ENCODE results near the gene TMEM123. TPM values are rescaled to one million over a fixed set of nuclear protein-coding genes. Genes with fewer than 3 reads are reported as not detected.

TMEM123 gene
- total RNA-seq, 1 donor from 2014 or later = 156 TPM

DNA sequence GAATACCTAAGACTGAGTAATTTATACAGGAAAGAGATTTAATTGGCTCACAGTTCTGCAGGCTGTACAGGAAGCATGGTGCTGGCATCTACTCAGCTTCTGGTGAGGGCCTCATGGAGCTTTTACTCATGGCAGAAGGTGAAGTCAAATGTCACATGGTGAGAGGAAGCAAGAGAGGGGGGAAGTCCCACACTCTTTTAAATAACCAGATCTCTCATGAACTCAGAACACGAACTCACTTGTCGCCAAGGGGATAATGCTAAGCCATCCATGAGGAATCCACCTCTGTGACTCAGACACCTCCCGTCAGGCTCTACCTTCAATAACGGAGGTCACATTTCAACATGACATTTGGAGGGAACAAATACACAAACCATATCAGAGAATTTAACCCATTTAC, 63.3 kb downstream of the TMEM123 start:
- no peak for TF ChIP-seq POLR2AphosphoS5 (IDR thresholded peaks at IDR 0.05; ENCODE audit: insufficient read depth in 1 of 2, low read depth in 1 of 2)
- no peak for TF ChIP-seq POLR2A (IDR thresholded peaks at IDR 0.05)
- TF ChIP-seq, protein P1, sequence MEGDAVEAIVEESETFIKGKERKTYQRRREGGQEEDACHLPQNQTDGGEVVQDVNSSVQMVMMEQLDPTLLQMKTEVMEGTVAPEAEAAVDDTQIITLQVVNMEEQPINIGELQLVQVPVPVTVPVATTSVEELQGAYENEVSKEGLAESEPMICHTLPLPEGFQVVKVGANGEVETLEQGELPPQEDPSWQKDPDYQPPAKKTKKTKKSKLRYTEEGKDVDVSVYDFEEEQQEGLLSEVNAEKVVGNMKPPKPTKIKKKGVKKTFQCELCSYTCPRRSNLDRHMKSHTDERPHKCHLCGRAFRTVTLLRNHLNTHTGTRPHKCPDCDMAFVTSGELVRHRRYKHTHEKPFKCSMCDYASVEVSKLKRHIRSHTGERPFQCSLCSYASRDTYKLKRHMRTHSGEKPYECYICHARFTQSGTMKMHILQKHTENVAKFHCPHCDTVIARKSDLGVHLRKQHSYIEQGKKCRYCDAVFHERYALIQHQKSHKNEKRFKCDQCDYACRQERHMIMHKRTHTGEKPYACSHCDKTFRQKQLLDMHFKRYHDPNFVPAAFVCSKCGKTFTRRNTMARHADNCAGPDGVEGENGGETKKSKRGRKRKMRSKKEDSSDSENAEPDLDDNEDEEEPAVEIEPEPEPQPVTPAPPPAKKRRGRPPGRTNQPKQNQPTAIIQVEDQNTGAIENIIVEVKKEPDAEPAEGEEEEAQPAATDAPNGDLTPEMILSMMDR (IDR thresholded peaks at IDR 0.05) = no peak
- no peaks in the 10 kb centered on the region for H3K27me3 ChIP-seq
- no peak overlapping the region for H3K27ac ChIP-seq
- H3K9me3 ChIP-seq = no peaks in the 10 kb centered on the region
- intact Hi-C loops (cut with DNase I) = no loop called here
- H3K36me3 ChIP-seq = peaks cover 0 to 24% of the 10 kb centered on the region in 2 donors
- H3K4me3 ChIP-seq = no peak overlapping the region
- no peaks in the 10 kb centered on the region for H3K4me1 ChIP-seq
- DNase-seq (ENCODE audit: extremely low spot score in 2 of 2) = no peak

DNA sequence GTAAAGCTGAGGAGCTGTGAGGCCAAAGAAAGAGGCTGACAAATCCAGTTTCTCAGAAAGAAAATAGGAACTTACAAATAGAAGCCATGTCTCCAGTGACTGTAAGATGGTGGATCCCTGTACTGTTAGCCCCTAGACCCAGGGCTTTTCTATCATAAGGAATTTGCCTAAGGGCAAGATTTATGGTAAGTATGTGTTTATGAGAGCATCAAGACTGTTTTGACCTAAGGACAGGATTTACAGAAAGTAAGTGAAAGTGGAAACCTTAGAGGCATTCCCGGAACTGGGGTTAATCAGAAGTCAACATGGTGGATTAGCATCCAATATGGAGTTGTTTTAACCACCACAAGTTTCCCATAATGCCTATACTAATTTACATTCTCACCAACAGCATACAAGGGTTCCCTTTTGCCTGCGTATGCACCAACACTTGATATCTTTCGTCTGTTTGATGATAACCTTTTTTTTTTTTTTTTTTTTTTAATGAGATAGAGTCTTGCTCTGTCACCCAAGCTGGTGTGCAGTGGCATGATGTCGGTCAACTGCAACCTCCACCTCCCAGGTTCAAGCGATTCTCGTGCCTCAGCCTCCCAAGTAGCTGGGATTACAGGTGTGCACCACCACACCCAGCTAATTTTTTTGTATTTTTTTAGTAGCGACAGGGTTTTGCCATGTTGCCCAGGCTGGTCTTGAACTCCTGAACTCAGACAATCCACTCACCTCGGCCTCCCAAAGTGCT, 65.4 kb downstream of the TMEM123 start:
- Histone ChIP-seq H3K4me1 (no peaks in the 10 kb centered on the region), H3K27me3 (no peaks in the 10 kb centered on the region), H3K36me3 (peaks cover 0 to 23% of the 10 kb centered on the region in 2 donors), H3K4me3 (no peak overlapping the region), H3K27ac (no peak overlapping the region), H3K9me3 (no peaks in the 10 kb centered on the region)
- TF ChIP-seq POLR2AphosphoS5 (IDR thresholded peaks at IDR 0.05; ENCODE audit: insufficient read depth in 1 of 2, low read depth in 1 of 2) = no peak
- no peak for TF ChIP-seq POLR2A (IDR thresholded peaks at IDR 0.05)
- TF ChIP-seq, protein P1 (IDR thresholded peaks at IDR 0.05) = no peak
- intact Hi-C loops (cut with DNase I) = no loop called here
- no peak for DNase-seq (ENCODE audit: extremely low spot score in 2 of 2)

DNA sequence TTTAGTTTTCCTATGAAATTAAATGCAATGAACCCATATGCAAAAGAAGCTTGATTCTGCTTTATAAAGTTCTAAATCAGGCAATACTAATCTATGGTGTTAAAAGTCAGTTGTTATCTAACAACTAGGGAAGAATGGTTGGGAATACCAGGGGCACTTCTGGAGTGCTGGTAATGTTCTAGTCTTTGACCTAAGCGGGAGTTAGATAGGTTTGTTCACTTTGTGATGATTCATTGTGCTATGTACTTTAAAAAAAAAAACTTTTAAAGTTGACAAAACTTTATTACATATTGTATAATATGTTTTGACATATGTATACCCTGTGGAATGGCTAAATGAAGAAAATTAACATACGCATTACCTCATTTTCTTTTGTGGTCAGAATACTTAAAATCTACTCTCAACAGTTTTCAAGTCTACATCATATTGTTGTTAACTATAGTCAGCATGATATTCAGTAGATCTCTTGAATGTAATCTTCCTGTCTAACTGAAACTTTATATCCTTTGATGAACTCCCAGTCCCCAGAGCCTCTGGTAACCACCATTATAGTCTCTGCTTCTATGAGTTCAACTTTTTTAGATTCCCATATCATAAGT, 66.3 kb downstream of the TMEM123 start:
- peaks cover 0 to 19% of the 10 kb centered on the region in 2 donors for H3K36me3 ChIP-seq

DNA sequence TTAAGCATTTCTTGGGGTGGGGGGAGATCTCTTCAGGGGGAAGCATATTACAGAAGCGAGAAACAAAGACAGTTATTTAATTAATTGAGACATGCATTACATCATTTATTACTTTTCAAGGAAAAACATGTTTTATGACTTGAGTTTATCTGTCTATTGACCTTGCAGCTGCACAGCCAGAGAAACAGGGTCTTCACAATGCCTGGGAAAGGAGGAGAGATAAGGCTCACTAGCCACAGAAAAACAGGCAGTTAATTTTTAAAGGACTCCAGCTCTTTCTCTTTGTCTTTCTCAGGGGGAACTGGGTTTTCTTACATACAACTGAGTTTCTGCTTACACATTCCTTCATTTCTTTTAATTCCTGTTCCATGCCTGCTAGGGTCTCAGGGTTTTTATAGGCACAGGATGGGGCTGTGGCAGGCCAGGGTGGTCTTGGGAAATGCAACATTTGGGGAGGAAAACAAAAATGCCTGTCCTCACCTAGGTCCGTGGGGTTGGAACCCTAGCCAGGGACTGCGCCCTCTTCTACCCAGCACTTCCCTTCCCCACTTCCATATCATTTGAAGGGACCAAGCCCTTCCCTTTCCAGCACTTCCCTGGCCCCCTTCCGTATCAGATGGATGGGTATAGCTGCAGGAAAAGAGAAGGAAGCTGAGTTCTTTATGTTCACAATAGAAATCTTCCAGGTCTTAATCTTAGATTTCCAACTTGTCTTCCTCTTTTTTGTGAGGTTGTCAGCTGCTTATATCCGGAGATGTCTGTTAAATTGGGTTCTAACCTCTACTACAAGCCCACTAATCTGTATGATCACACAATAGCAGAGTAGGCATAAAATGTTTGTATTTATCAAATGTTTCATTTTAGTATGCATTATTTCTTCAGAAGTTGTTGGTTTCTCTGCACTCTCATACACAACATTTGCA, 67.2 kb downstream of the TMEM123 start:
- Histone ChIP-seq H3K27me3 (no peaks in the 10 kb centered on the region), H3K9me3 (no peaks in the 10 kb centered on the region), H3K27ac (no peak overlapping the region), H3K4me3 (no peak overlapping the region), H3K36me3 (peaks cover 0 to 23% of the 10 kb centered on the region in 2 donors), H3K4me1 (no peaks in the 10 kb centered on the region)
- TF ChIP-seq, protein P1 (IDR thresholded peaks at IDR 0.05) = no peak
- no peak for TF ChIP-seq POLR2AphosphoS5 (IDR thresholded peaks at IDR 0.05; ENCODE audit: insufficient read depth in 1 of 2, low read depth in 1 of 2)
- no peak for TF ChIP-seq POLR2A (IDR thresholded peaks at IDR 0.05)
- no peak for DNase-seq (ENCODE audit: extremely low spot score in 2 of 2)
- intact Hi-C loops (cut with DNase I) = no loop called here

More for the DNA sequence above, 66.3 kb downstream of the TMEM123 start:
- intact Hi-C loops (cut with DNase I) = no loop called here
- TF ChIP-seq POLR2AphosphoS5 (IDR thresholded peaks at IDR 0.05; ENCODE audit: insufficient read depth in 1 of 2, low read depth in 1 of 2) = no peak
- no peak for TF ChIP-seq POLR2A (IDR thresholded peaks at IDR 0.05)
- TF ChIP-seq, protein P1 (IDR thresholded peaks at IDR 0.05) = no peak
- Histone ChIP-seq H3K9me3 (no peaks in the 10 kb centered on the region), H3K4me3 (no peak overlapping the region), H3K4me1 (no peaks in the 10 kb centered on the region), H3K27ac (no peak overlapping the region), H3K27me3 (no peaks in the 10 kb centered on the region)
- DNase-seq (ENCODE audit: extremely low spot score in 2 of 2) = no peak
